HG03442 (cell line): Measurements from ENCODE around the gene MAP3K2.

Experiments
- ATAC-seq: cut with Tn5 transposase; IDR thresholded peaks from one replicate; pipeline ENCODE4 v1.9.1; 2021; ENCODE audit warnings: mild to moderate bottlenecking, moderate library complexity; ENCODE audit not compliant: unreplicated experiment

Gene MAP3K2

GRCh38 chr2:127309468-127309867, 78.3 kb downstream of the MAP3K2 start:
- ATAC-seq: no peak

- no peak for ATAC-seq
Observed at GRCh38 chr2:127308586-127309138, 79.1 kb downstream of the MAP3K2 start.

- no peak for ATAC-seq
Observed at GRCh38 chr2:127305990-127306585, 81.7 kb downstream of the MAP3K2 start.

GRCh38 chr2:127302168-127302567, 85.6 kb downstream of the MAP3K2 start:
- no peak for ATAC-seq

- ATAC-seq: peak; percentile 98
Observed at GRCh38 chr2:127293748-127294562, 93.8 kb downstream of the MAP3K2 start, which contains the start of gene ERCC3. ERCC3 (minus strand) TSS chr2:127294144; CDS start chr2:127294081, 63 bp downstream.

GRCh38 chr2:127293386-127293747, 94.4 kb downstream of the MAP3K2 start:
- no peak for ATAC-seq

GRCh38 chr2:127288274-127288673, 99.5 kb downstream of the MAP3K2 start:
- ATAC-seq: no peak

GRCh38 chr2:127283275-127283674, 104.5 kb downstream of the MAP3K2 start:
- no peak for ATAC-seq

GRCh38 chr2:127280693-127281092, 107.1 kb downstream of the MAP3K2 start:
- ATAC-seq: no peak

- ATAC-seq: no peak
Observed at GRCh38 chr2:127279781-127280180, 108.0 kb downstream of the MAP3K2 start.

GRCh38 chr2:127278959-127279358, 108.8 kb downstream of the MAP3K2 start:
- ATAC-seq: no peak

GRCh38 chr2:127277028-127277427, 110.7 kb downstream of the MAP3K2 start:
- no peak for ATAC-seq

- ATAC-seq: no peak
Observed at GRCh38 chr2:127275789-127276188, 112.0 kb downstream of the MAP3K2 start.

- ATAC-seq: no peak
Observed at GRCh38 chr2:127275356-127275755, 112.4 kb downstream of the MAP3K2 start.

- ATAC-seq: no peak
Observed at GRCh38 chr2:127270663-127271062, 117.1 kb downstream of the MAP3K2 start.

- ATAC-seq: no peak
Observed at GRCh38 chr2:127261804-127262406, 125.9 kb downstream of the MAP3K2 start.

GRCh38 chr2:127259355-127259754, 128.4 kb downstream of the MAP3K2 start:
- ATAC-seq: no peak

- no peak for ATAC-seq
Observed at GRCh38 chr2:127256866-127257265, 130.9 kb downstream of the MAP3K2 start.

GRCh38 chr2:127256381-127256780, 131.4 kb downstream of the MAP3K2 start:
- no peak for ATAC-seq

GRCh38 chr2:127255721-127256120, 132.1 kb downstream of the MAP3K2 start:
- ATAC-seq: no peak

GRCh38 chr2:127255146-127255545, 132.6 kb downstream of the MAP3K2 start:
- ATAC-seq: no peak
